Mesodermal cell (in vitro differentiated cells): Measurements from ENCODE around the gene NCR3LG1.

Experiments
- H3K27ac ChIP-seq: 2 replicates; pipeline ENCODE4 v1.7.0; 2013; ENCODE audit warnings: mild to moderate bottlenecking, low read depth, low read length, moderate library complexity; ENCODE audit not compliant: severe bottlenecking
- H3K36me3 ChIP-seq: 2 replicates; pipeline ENCODE4 v1.7.1; 2013; ENCODE audit warnings: mild to moderate bottlenecking, low read length, moderate library complexity; ENCODE audit not compliant: control insufficient read depth, insufficient read depth
- H3K4me1 ChIP-seq: one replicate; pipeline ENCODE4 v1.7.1; 2013; ENCODE audit warnings: mild to moderate bottlenecking, low read length; ENCODE audit not compliant: insufficient read depth, control insufficient read depth, poor library complexity, severe bottlenecking
- H3K4me3 ChIP-seq: 2 replicates; pipeline ENCODE4 v1.7.0; 2013; ENCODE audit warnings: low read length, control low read depth, mild to moderate bottlenecking; ENCODE audit not compliant: insufficient read depth, poor library complexity, severe bottlenecking; ENCODE audit errors: extremely low read depth
- H3K9me3 ChIP-seq: 2 replicates; pipeline ENCODE4 v1.7.1; 2013; ENCODE audit warnings: mild to moderate bottlenecking, low read length, moderate library complexity; ENCODE audit not compliant: control insufficient read depth
- WGBS, 2 experiments: methylation state at CpG; one replicate each; pipeline ENCODE4 v1.1.5; 2013; ENCODE audit warnings: missing lambda C conversion rate in 2 of 2; ENCODE audit not compliant: insufficient coverage in 2 of 2; 5-methylcytosine and 5-hydroxymethylcytosine counted together

The NCR3LG1 gene

DNA sequence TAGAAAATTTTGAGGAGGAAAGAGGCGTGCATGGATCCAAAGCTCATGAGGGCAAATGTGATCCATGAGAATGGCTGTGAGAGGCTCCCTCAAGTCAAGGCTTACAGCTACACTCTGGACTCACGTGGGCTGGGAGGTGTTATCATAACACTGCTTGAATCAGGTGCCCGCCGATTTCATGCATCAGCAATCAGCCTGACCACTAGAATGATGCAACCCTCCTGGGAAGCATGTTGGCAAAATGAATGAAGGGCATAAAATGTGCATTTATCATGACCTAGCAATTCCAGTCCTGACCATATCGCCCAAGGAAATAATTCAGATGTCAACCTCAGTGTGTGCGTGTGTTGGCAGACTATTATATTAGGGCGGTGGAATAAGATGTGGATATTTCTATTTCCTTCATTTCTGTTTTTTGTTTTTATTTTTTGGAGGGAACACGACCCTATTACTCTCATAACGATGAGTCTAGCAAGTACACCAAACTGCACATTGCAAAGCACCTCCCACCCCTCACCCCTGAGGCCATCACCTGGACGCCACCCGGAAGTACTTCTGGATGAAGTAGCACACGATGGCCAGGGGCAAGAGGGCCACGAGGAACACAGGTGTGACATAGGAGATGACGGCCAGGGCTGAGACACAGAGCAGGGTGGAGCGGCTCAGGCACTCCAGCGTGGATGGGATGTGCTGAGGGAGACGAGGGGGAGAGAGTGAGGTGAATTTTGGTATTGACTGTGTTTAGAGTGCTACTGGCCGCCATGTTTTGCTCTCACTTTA, 52.6 kb downstream of the NCR3LG1 start:
- Histone ChIP-seq H3K36me3 (no peaks in the 10 kb centered on the region), H3K4me1 (peaks cover 3% of the 10 kb centered on the region), H3K27ac (no peak overlapping the region), H3K9me3 (no peaks in the 10 kb centered on the region), H3K4me3 (no peak overlapping the region)
- WGBS, 2 experiments, result 91 to 97% methylated on average over 8 to 13 of the region's 18 CpGs

DNA sequence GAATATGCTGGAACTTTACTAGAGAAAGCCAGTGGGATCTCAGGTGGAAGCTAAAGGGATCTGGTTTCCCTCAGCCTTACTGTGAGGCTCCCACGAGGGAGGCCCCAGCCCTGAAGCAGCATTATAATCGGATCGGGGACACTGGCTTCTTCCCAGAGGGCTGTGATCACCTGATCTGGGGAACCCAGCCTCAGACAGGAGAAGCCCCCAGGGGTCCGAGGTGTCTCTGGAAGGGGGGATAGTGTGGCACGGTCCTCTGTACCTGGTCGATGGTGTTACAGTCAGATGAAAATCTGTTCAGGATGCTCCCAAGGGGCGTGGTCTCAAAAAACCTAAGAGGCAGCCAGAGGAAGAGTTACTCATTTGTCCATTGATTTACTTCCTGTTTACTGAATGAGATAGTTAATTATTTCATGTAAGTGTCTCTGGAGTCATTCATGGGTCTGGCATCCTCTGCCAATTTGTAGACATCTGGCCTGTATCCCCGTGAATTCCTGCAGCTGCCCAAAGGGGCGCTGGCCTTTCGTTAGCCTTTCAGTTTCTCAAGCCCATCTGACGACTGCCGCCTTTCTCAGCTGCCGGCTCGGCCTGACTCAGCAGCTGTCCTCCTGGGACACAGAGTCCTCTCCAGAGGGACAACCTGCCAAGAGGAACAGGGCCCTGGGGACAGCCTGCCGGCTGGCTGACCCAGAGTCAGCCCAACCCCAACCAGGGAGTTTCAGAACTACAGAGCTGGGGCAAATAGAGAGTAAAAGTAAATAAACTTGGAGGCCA, 53.8 kb downstream of the NCR3LG1 start:
- peaks cover 3% of the 10 kb centered on the region for H3K4me1 ChIP-seq
- H3K4me3 ChIP-seq, result no peak overlapping the region
- 61% methylated on average over 14 of the region's 15 CpGs for WGBS, 2 experiments
- H3K9me3 ChIP-seq, result no peaks in the 10 kb centered on the region
- no peaks in the 10 kb centered on the region for H3K36me3 ChIP-seq
- no peak overlapping the region for H3K27ac ChIP-seq

DNA sequence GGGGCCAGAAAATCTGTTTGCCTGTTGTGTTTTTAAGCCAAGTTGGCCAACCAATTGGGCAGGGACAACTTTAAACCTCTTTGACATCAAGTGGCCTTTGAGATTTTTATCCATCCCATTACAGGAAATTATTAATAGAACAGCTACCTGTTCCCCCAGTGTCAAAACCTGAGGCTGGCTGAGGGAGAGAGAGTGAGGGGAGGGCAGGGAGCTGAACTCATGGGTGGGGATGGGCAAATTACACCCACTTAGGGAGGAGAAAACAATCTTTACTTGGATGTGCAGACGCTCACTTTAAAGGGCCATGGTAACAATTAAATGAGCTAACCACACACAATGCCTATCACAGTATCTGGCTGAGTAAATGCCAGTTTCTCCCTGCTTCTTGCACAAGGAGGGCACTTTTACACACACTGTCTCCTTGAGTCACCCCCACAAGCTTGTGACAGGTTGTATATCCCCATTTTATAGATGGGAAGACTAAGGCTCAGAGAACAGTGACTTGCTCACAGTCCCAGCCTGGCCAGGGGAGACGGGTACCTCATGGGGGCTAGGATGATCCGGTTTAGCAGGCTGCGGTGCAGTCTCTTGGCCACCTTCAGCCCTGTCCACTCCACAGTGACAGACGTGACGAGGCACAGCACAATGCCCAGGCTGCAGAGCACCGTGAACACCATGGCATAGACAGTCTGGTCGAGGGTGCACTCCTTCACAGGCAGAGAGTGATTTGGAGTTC, 54.6 kb downstream of the NCR3LG1 start:
- H3K36me3 ChIP-seq, result no peaks in the 10 kb centered on the region
- no peaks in the 10 kb centered on the region for H3K9me3 ChIP-seq
- H3K4me1 ChIP-seq, result peaks cover 3% of the 10 kb centered on the region
- H3K4me3 ChIP-seq, result no peak overlapping the region
- WGBS, 2 experiments, result 89 to 91% methylated on average over 7 of the region's 8 CpGs
- no peak overlapping the region for H3K27ac ChIP-seq

DNA sequence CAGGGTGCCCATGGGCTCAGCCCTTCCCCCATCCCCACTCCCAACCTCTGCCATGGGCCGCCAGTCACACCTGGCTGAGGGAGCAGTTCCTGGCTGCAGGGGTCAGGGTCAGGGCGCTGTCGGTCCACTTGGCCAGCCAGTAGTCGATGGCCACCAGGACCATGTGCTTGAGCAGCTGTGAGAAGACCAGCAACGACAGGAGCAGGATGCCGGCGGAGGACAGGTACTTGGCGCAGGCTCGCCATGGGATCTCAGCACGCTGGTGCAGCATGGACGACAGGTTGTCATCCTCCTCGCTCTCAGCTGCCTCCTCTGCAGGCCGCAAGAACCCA, 55.2 kb downstream of the NCR3LG1 start:
- Histone ChIP-seq H3K36me3 (no peaks in the 10 kb centered on the region), H3K4me1 (peaks cover 3% of the 10 kb centered on the region), H3K27ac (no peak overlapping the region), H3K9me3 (no peaks in the 10 kb centered on the region), H3K4me3 (no peak overlapping the region)
- WGBS, 2 experiments, result 91 to 97% methylated on average over 13 of the region's 13 CpGs

DNA sequence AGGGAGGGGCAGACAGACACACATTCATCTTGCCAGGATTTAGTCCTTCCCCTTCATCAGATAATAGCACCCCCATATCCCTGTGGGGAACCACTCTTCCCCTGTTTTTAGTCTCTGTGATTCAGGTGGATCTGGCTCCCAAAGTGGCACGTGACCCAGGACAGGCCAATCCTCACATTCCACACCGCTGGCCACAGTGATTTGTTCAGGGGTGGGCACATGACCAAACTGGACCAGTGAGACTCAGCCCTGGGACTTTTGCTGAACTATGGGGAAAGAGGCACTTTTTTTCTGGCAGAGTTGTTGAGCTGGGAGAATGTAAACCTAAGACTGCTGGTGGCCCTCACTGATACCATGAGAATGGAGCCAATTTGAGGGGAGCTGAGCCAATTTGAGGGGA, 56.0 kb downstream of the NCR3LG1 start:
- 94 to 100% methylated on average over 2 of the region's 2 CpGs for WGBS, 2 experiments
- H3K4me1 ChIP-seq, result peaks cover 3% of the 10 kb centered on the region
- H3K9me3 ChIP-seq, result no peaks in the 10 kb centered on the region
- H3K36me3 ChIP-seq, result no peaks in the 10 kb centered on the region
- H3K27ac ChIP-seq, result no peak overlapping the region
- no peak overlapping the region for H3K4me3 ChIP-seq

DNA sequence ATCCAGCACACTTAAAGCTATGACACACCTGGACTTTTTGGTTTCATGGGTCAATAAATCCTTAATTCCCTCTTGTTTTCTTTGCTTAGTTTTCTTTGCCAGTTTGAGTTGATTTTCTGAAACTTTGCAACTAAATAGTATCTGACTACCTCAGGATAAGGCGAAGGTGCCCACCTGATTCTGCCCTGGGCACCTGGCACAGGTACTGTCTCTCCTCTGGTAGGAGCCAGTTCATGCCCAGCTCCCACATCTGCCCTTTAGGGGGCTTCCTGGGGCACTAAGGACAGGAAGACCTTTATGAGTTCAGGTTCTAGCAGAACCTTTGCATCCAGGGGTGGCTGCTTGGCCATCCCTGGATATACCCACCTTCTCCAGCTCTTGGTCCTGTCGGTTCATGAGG, 56.4 kb downstream of the NCR3LG1 start:
- Histone ChIP-seq H3K4me3 (no peak overlapping the region), H3K9me3 (no peaks in the 10 kb centered on the region), H3K4me1 (peaks cover 3% of the 10 kb centered on the region), H3K27ac (no peak overlapping the region), H3K36me3 (no peaks in the 10 kb centered on the region)
- WGBS, 2 experiments, result 80 to 100% methylated on average over 1 to 2 of the region's 2 CpGs

DNA sequence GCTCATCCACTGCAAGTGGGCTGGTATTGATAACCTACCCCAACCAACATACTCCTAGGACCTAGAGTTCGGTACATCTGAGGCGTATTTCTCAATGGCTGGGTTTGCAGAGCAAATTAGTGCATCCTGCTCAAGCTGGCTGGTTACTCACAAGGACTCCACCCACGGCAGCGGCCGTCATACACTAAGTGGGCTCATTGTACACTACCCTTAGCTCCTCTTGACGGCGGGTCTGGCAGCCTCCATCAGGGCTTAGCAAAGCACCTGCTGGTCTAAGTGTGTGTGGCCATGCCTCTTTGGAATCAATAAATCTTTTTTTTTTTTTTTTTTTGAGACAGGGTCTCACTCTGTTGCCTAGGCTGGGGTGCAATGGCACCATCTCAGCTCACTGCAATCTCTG, 57.0 kb downstream of the NCR3LG1 start:
- Histone ChIP-seq H3K36me3 (no peaks in the 10 kb centered on the region), H3K4me1 (peaks cover 3% of the 10 kb centered on the region), H3K27ac (no peak overlapping the region), H3K4me3 (no peak overlapping the region), H3K9me3 (no peaks in the 10 kb centered on the region)
- 92 to 97% methylated on average over 5 to 7 of the region's 7 CpGs for WGBS, 2 experiments

DNA sequence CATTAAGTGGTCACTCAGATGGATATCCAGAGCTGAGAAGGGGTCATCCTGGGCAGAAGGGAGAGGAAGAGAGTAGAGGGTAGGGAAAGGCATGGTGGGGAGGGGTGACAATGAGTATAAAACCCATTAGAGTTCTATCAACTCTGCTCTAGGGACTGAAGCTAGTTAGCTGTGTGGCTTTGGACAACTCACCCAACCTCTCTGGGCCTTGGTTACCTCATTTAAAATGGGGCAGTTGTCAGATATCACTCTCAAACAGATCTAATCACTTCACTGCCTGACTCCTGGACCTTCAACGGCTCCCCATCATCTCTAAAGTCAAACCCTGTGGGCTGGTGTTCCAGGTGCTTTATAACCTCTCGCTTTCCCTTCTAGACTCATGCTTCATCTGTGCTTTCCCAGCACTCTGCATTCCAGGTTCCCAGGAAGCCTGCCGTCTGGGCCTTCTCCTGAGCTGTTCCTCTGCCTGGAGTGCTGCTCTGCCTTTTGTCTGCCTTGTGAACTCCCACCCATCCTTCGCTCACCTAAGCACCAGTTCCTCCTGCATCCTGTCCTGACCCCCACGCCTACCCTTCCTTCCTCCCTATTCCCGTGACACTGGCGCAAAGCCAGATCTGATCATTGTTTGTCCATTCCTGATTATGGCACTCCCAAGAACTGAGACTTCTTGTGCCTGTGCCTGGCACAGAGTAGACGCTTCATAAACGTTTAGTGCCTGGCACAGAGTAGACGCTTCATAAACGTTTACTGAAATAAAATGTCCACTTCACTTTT, 59.2 kb downstream of the NCR3LG1 start:
- Histone ChIP-seq H3K4me1 (peaks cover under 1% of the 10 kb centered on the region), H3K36me3 (no peaks in the 10 kb centered on the region), H3K4me3 (no peak overlapping the region), H3K27ac (no peak overlapping the region), H3K9me3 (no peaks in the 10 kb centered on the region)
- 88% methylated on average over 11 of the region's 11 CpGs for WGBS, 2 experiments

DNA sequence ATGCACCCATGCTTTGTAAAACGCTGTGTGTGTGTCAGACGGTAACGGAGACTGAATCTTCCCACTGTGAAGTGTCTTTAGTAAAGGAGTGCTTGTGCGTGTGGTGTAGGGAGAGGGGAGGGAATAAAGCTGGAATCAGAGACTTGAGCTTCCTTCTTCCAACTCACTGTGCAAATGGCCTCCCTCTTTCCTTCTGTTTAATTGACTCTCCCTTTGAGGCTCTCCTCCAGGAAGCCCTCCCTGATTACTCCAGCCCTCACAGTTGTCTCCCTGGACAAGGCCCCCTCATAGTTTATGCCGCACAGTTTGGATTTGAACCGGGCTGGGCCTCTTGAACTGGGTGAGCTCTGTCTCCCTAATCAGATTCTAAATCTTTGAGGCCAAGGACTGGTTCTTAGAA, 59.8 kb downstream of the NCR3LG1 start:
- Histone ChIP-seq H3K9me3 (no peaks in the 10 kb centered on the region), H3K27ac (no peak overlapping the region), H3K4me1 (no peaks in the 10 kb centered on the region), H3K36me3 (no peaks in the 10 kb centered on the region), H3K4me3 (no peak overlapping the region)
- WGBS, 2 experiments, result 92 to 100% methylated on average over 5 to 6 of the region's 6 CpGs

DNA sequence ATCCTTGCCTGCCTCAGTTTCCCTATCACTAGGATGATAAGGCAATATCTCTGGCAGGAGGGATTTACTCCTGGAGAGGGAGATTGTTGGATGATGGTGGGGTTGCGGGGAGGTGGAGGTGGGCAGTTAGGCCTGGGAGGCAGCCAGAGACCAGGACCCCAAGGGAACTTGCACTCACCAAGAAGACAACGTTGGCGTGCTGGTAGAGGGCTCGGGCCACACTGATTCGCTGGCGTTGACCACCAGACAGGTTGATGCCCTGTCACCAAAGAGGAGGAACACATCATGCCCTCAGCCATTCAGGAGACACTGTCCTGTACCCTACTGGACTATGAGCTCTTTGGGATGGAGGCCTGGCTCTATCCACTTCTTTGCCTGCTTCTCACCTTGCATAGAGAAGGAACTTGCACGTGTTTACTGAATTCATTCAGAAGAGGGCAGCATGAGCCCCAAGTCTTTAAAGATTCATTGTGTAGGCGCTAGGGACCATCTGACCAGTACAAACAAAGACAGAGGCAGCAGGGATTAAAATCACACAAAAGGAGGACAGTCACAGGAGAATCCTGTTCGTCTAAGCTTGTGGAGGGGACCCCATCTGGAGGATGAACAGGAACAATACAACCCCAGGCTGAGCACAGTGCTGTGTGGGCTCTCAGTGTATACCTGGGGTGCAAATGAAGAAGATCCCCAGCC, 61.0 kb downstream of the NCR3LG1 start:
- no peaks in the 10 kb centered on the region for H3K36me3 ChIP-seq
- H3K27ac ChIP-seq, result no peak overlapping the region
- no peaks in the 10 kb centered on the region for H3K9me3 ChIP-seq
- no peaks in the 10 kb centered on the region for H3K4me1 ChIP-seq
- H3K4me3 ChIP-seq, result no peak overlapping the region
- 71 to 72% methylated on average over 9 of the region's 9 CpGs for WGBS, 2 experiments
